ENCODE measurements around the gene TMEM132A. TPM values are rescaled to one million over a fixed set of nuclear protein-coding genes. Genes with fewer than 3 reads are reported as not detected.
A peak's percentile ranks its signal among the peaks of the same experiment; 100 is the strongest.

Gene TMEM132A
- total RNA-seq, 1 donor from 2014 or later: 2.4 TPM

GRCh38 chr11:60891103-60891741, 33.0 kb upstream of the TMEM132A start:
- peaks cover 49% of the 10 kb centered on the region for H3K36me3 Mint-ChIP-seq (ENCODE audit: low read depth)
- peaks cover 16% of the 10 kb centered on the region for H3K4me1 Mint-ChIP-seq (ENCODE audit: low read depth)
- intact Hi-C loops (cut with micrococcal nuclease): no loop called here
- no peak overlapping the region for H3K4me3 Mint-ChIP-seq
- H3K27me3 Mint-ChIP-seq (ENCODE audit: insufficient read depth): no peaks in the 10 kb centered on the region
- DNase-seq (ENCODE audit: low spot score): no peak
- no peaks in the 10 kb centered on the region for H3K9me3 Mint-ChIP-seq
- H3K27ac Mint-ChIP-seq: no peak overlapping the region

DNA sequence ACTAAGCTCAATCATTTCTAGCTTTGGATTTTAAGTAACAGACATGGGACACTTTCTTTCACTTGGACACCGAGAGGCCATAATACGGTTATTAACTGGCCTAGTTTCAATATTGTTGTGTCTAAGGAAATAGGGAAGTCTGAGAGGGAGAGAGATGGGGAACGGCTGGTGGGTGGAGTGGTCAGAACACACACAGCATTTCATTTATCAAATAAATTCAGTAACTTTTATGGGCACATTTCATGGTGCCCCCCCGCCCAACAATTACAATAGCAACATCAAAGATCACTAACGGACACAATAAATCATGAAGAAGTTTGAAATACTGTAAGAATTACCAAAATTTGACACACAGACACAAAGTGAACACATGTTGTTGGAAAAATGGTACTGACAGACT, 28.6 kb upstream of the TMEM132A start:
- no peak overlapping the region for H3K27ac Mint-ChIP-seq
- H3K4me3 Mint-ChIP-seq: no peak overlapping the region
- no peaks in the 10 kb centered on the region for H3K9me3 Mint-ChIP-seq
- peaks cover 55% of the 10 kb centered on the region for H3K36me3 Mint-ChIP-seq (ENCODE audit: low read depth)
- no peak for DNase-seq (ENCODE audit: low spot score)
- intact Hi-C loops (cut with micrococcal nuclease): no loop called here
- H3K27me3 Mint-ChIP-seq (ENCODE audit: insufficient read depth): no peaks in the 10 kb centered on the region
- peaks cover 8% of the 10 kb centered on the region for H3K4me1 Mint-ChIP-seq (ENCODE audit: low read depth)

DNA sequence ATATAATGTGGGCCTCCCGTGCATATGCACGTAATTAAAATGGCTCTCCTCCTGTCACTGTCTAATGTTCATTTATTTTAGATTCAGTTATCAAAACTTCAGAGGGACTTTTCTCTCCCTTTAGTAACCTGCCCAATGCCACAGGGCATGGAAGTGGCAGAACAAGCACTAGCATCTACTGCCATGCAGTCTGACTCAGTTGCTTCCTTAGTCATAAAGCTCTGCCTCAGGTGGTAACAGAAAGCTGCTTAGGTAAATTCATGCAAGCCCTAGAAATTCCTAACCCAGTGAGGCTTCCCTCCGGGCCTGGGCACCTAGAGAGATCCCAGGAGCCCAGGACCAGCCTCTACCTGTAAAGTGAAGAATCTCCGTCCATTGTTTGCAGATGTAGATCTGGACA, 26.8 kb upstream of the TMEM132A start:
- H3K36me3 Mint-ChIP-seq (ENCODE audit: low read depth): peaks cover 56% of the 10 kb centered on the region
- intact Hi-C loops (cut with micrococcal nuclease): no loop called here
- H3K27ac Mint-ChIP-seq: no peak overlapping the region

GRCh38 chr11:60899046-60899936, 25.0 kb upstream of the TMEM132A start:
- no peaks in the 10 kb centered on the region for H3K9me3 Mint-ChIP-seq
- no peak for DNase-seq (ENCODE audit: low spot score)
- H3K27me3 Mint-ChIP-seq (ENCODE audit: insufficient read depth): no peaks in the 10 kb centered on the region
- intact Hi-C loops (cut with micrococcal nuclease): loop anchor here (1.0 kb wide), 2 partner anchors 57 to 68 kb away; partner anchors contain the start of gene CCDC86
- peak overlapping the region; percentile 12 for H3K27ac Mint-ChIP-seq
- H3K4me3 Mint-ChIP-seq: no peak overlapping the region
- H3K4me1 Mint-ChIP-seq (ENCODE audit: low read depth): peaks cover 10% of the 10 kb centered on the region
- peaks cover 62% of the 10 kb centered on the region for H3K36me3 Mint-ChIP-seq (ENCODE audit: low read depth)

More for the DNA sequence above, 26.8 kb upstream of the TMEM132A start:
- DNase-seq (ENCODE audit: low spot score): no peak
- Mint-ChIP-seq H3K27me3 (ENCODE audit: insufficient read depth) (no peaks in the 10 kb centered on the region), H3K4me1 (ENCODE audit: low read depth) (peaks cover 5% of the 10 kb centered on the region), H3K9me3 (no peaks in the 10 kb centered on the region), H3K4me3 (no peak overlapping the region)

GRCh38 chr11:60899977-60900376, 24.3 kb upstream of the TMEM132A start:
- no peaks in the 10 kb centered on the region for H3K9me3 Mint-ChIP-seq
- H3K4me1 Mint-ChIP-seq (ENCODE audit: low read depth): peaks cover 17% of the 10 kb centered on the region
- no peak overlapping the region for H3K4me3 Mint-ChIP-seq
- H3K36me3 Mint-ChIP-seq (ENCODE audit: low read depth): peaks cover 60% of the 10 kb centered on the region
- intact Hi-C loops (cut with micrococcal nuclease): loop anchor here (1.0 kb wide), 2 partner anchors 58 to 69 kb away; partner anchors contain the start of gene CCDC86
- DNase-seq (ENCODE audit: low spot score): no peak
- no peaks in the 10 kb centered on the region for H3K27me3 Mint-ChIP-seq (ENCODE audit: insufficient read depth)
- no peak overlapping the region for H3K27ac Mint-ChIP-seq

DNA sequence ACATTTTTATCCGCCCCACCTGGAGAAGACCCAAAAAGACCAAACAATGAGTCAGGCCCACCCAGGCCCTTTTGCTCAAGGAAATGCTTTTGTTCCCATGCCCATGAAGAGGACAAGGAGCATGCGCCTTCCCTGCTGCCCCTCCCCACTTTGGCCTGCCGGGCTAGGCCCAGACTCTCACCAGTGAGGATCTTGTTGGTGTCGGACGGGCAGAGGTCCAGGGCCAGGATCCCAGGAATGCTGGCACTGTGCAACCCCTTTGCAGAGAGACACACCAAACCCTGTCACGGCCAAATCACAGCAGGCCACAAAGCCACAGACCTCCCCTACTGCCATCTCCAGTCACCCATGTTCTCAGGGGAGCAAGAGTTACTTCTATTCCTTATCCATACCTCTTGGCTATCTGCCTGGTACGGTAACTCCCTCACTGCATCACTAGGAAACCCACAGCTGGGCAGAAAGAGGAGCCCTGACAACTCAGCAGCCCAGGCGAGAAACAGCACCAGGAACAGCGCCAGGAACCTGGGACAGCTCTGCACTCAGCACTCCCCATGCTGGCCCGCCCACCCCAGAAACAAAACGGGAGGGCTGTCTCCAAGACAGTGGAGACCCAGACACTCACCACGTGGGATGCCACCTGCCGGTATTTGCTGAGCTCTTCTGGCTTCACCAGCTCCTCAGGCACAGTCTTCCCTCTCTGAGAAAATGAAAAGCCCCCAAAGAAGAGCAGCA, 23.4 kb upstream of the TMEM132A start:
- Mint-ChIP-seq H3K27ac (no peak overlapping the region), H3K9me3 (no peaks in the 10 kb centered on the region), H3K4me1 (ENCODE audit: low read depth) (peaks cover 24% of the 10 kb centered on the region), H3K27me3 (ENCODE audit: insufficient read depth) (no peaks in the 10 kb centered on the region), H3K36me3 (ENCODE audit: low read depth) (peaks cover 54% of the 10 kb centered on the region), H3K4me3 (no peak overlapping the region)
- no peak for DNase-seq (ENCODE audit: low spot score)
- intact Hi-C loops (cut with micrococcal nuclease): no loop called here

DNA sequence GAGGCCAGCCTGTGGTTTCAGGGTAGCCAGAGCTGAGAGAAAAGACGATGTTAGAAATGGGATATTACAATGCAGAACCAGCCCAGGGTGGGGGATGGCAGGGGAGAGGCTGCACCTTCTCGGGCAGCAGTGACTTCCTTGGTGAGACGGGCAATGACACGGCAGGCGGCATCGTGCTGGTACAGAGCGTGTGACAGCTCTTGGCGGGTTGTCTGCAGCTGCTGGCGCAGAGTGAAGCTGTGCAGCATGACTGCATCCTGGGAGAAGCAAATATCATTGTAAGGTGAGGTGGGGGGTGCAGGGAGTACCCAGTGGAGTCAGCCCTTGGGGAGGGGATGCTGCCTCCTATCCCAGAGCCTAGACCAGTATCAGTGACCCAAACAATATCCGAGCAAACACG, 21.6 kb upstream of the TMEM132A start:
- no peak for DNase-seq (ENCODE audit: low spot score)
- Mint-ChIP-seq H3K27ac (no peak overlapping the region), H3K4me1 (ENCODE audit: low read depth) (peaks cover 32% of the 10 kb centered on the region), H3K36me3 (ENCODE audit: low read depth) (peaks cover 41% of the 10 kb centered on the region), H3K4me3 (peak overlapping the region; percentile 40), H3K9me3 (no peaks in the 10 kb centered on the region), H3K27me3 (ENCODE audit: insufficient read depth) (no peaks in the 10 kb centered on the region)
- intact Hi-C loops (cut with micrococcal nuclease): no loop called here

GRCh38 chr11:60905047-60905446, 19.2 kb upstream of the TMEM132A start:
- no peak for DNase-seq (ENCODE audit: low spot score)
- peaks cover 32% of the 10 kb centered on the region for H3K4me1 Mint-ChIP-seq (ENCODE audit: low read depth)
- H3K27me3 Mint-ChIP-seq (ENCODE audit: insufficient read depth): peaks cover 8% of the 10 kb centered on the region
- peak overlapping the region; percentile 90 for H3K4me3 Mint-ChIP-seq
- H3K27ac Mint-ChIP-seq: peak overlapping the region; percentile 90
- H3K9me3 Mint-ChIP-seq: no peaks in the 10 kb centered on the region
- peaks cover 30% of the 10 kb centered on the region for H3K36me3 Mint-ChIP-seq (ENCODE audit: low read depth)
- intact Hi-C loops (cut with micrococcal nuclease): no loop called here

DNA sequence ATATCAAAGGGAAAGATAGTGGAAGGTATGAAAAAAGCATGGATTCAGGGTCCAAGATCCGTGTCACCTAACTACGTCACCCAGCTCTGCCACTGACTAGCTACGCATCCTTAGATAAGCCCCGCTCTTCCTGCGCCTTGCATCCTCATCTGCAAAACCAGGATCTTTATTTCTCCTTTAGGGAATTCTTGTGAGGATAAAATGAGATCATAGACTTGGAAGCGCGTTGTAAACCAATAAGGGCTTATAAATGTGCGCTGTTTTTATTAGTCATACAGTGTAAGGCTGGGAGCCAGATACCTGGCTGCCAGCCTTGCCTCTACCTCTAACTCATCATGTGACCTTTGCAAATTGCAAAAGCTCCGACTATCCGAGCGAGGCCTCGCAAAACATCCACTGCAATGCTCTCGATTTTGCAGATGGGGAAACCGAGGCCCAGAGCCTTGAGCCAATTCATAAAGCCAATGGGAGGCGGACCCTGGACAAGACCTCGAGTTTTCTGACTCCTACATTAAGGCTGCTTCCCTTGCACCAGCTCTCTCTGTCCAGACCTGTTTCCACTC, 18.6 kb upstream of the TMEM132A start:
- Mint-ChIP-seq H3K4me3 (peak overlapping the region; percentile 90), H3K27me3 (ENCODE audit: insufficient read depth) (peaks cover 11% of the 10 kb centered on the region), H3K36me3 (ENCODE audit: low read depth) (peaks cover 26% of the 10 kb centered on the region), H3K27ac (peak overlapping the region; percentile 90), H3K4me1 (ENCODE audit: low read depth) (peaks cover 33% of the 10 kb centered on the region), H3K9me3 (no peaks in the 10 kb centered on the region)
- DNase-seq (ENCODE audit: low spot score): no peak
- intact Hi-C loops (cut with micrococcal nuclease): loop anchor here (1.0 to 2.0 kb wide), 6 partner anchors 10 to 525 kb away; partner anchors contain the start of genes DDB1, SDHAF2, TKFC and VPS37C

DNA sequence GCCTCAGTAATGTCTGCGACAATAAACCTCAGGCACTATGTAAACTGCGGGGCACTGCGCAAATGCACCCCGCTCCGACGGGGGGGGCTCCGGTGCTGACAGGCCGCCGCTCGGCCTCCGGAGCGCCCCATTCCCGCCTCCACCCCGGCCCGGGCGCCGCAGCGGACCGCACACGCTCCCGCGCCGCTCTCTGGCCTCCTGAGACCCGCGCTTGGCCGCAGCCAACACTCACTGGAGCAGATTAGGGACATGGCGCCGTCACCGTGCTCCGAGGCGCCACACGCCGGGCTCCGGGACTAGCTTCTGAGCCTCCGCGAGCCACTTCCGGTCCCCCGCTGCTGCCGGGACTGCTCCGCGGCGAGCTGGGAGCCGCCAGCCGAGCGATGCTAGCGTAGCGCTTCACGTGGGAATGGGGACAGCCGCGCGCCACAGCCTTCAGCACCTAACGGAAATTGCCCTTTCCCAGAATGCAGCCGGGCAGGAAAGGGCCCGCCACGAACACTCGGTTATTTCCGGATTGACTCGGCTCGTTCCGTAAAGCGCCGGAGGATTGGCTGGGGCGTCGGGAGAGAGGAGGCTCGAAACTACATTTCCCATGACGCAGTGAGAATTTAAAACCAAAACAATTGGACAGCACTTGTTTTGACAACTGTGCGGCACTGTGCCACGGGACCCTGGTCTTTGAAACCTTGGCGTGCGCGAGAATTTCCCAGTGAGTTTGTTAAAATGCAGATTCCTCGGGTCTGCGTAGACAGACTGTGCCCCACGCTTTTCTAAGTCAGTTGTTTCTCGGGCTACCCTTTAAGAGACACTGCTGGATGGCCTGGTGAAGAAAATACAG, 17.9 kb upstream of the TMEM132A start, which contains the start of gene PRPF19:
Gene PRPF19 (minus strand): TSS at position 454 of the 841 bp plus-strand sequence. CDS start 203 bp downstream, at position 251.
- intact Hi-C loops (cut with micrococcal nuclease): loop anchor here (1.0 to 2.0 kb wide), 6 partner anchors 9 to 524 kb away; partner anchors contain the start of genes DDB1, SDHAF2, TKFC and VPS37C
- Mint-ChIP-seq H3K4me1 (ENCODE audit: low read depth) (peaks cover 38% of the 10 kb centered on the region), H3K27me3 (ENCODE audit: insufficient read depth) (peaks cover 15% of the 10 kb centered on the region), H3K4me3 (peak within 1 kb of the TSS; percentile 90), H3K36me3 (ENCODE audit: low read depth) (peaks cover 22% of the 10 kb centered on the region), H3K27ac (peak within 1 kb of the TSS; percentile 90), H3K9me3 (no peaks in the 10 kb centered on the region)
- DNase-seq (ENCODE audit: low spot score): peak; percentile 99

GRCh38 chr11:60908803-60909202, 15.5 kb upstream of the TMEM132A start:
- intact Hi-C loops (cut with micrococcal nuclease): no loop called here
- Mint-ChIP-seq H3K27me3 (ENCODE audit: insufficient read depth) (peaks cover 16% of the 10 kb centered on the region), H3K36me3 (ENCODE audit: low read depth) (peaks cover 4% of the 10 kb centered on the region), H3K4me3 (no peak overlapping the region), H3K9me3 (no peaks in the 10 kb centered on the region), H3K4me1 (ENCODE audit: low read depth) (peaks cover 56% of the 10 kb centered on the region), H3K27ac (no peak overlapping the region)
- DNase-seq (ENCODE audit: low spot score): no peak

Data from activated T-helper 1 cell treated with anti-CD3 and anti-CD28 coated beads, Interleukin-12 subunit alpha, Interleukin-12 subunit beta, Interleukin-2, Interleukin-4 antibody, amounts not matched to agents 30 ng/mL and 10 ng/mL and 1 ng/mL, durations not matched to agents 14 hours and 24 hours and 36 hours (primary cell).